IMR-90 (cell line): Measurements from ENCODE around the gene CTNNBIP1. TPM values are rescaled to one million over a fixed set of nuclear protein-coding genes. Genes with fewer than 3 reads are reported as not detected.

ENCODE experiments used
- ATAC-seq: fragments of 200-7000 bp; cut with Tn5 transposase; 2 replicates; pipeline ENCODE4 v1.9.1; 2020; ENCODE audit warnings: low read depth, mild to moderate bottlenecking, moderate library complexity
- BruUV-seq: library from RNA; stranded (reverse); fragments of 400-500 nt; replicated peaks from 2 replicates; lab custom pipeline; 2021; lab: Mats Ljungman, UMichigan
- CTCF ChIA-PET: fragments of 300-600 bp; formaldehyde crosslinking; extraction: SDS; loops from one replicate; lab custom pipeline; 2021; ENCODE audit warnings: antibody characterized with exemption; lab: Yijun Ruan, JAX
- POLR2A ChIA-PET: fragments of 300-600 bp; sonication (Branson Sonifier 250); formaldehyde crosslinking; loops from one replicate; lab custom pipeline; 2022; ENCODE audit warnings: antibody characterized with exemption; ENCODE audit not compliant: unreplicated experiment; lab: Charles Lee
- DNase-seq: peaks from one replicate; pipeline ENCODE4 v3.0.0; 2013
- H2AFZ ChIP-seq: replicated peaks from 2 replicates; pipeline ENCODE3; 2013; ENCODE audit warnings: low read length, mild to moderate bottlenecking; ENCODE audit not compliant: poor library complexity
- H2AK5ac ChIP-seq: 2 replicates; pipeline ENCODE4 v1.6.1; 2013; ENCODE audit warnings: low read depth, low read length, inconsistent platforms
- H2AK9ac ChIP-seq: replicated peaks from 2 replicates; pipeline ENCODE3; 2013; ENCODE audit warnings: mild to moderate bottlenecking, low read depth, low read length, moderate library complexity; ENCODE audit not compliant: poor library complexity
- H2BK120ac ChIP-seq: 2 replicates; pipeline ENCODE4 v1.6.1; 2013; ENCODE audit warnings: low read depth, low read length, inconsistent platforms
- H2BK15ac ChIP-seq: 3 replicates; pipeline ENCODE4 v1.6.1; 2013; ENCODE audit warnings: low read depth, low read length, inconsistent platforms
- H2BK20ac ChIP-seq: 2 replicates; pipeline ENCODE4 v1.6.1; 2013; ENCODE audit warnings: low read depth, mild to moderate bottlenecking, inconsistent platforms, low read length, moderate library complexity
- H2BK5ac ChIP-seq: 2 replicates; pipeline ENCODE4 v1.6.1; 2013; ENCODE audit warnings: mild to moderate bottlenecking, low read depth, low read length, inconsistent platforms; ENCODE audit not compliant: poor library complexity, severe bottlenecking
- H3K14ac ChIP-seq: replicated peaks from 2 replicates; pipeline ENCODE4 v1.6.1; 2013; ENCODE audit warnings: low read depth, low read length, inconsistent platforms
- H3K18ac ChIP-seq: 2 replicates; pipeline ENCODE4 v1.6.1; 2013; ENCODE audit warnings: low read depth, low read length, control low read depth
- H3K23ac ChIP-seq: 2 replicates; pipeline ENCODE4 v1.6.1; 2013; ENCODE audit warnings: low read depth, low read length, inconsistent platforms
- H3K27ac ChIP-seq: 2 replicates; pipeline ENCODE4 v1.5.1; 2013; ENCODE audit warnings: mild to moderate bottlenecking, control low read depth, low read length; ENCODE audit not compliant: insufficient read depth
- H3K27me3 ChIP-seq: 2 replicates; pipeline ENCODE4 v1.6.1; 2013; ENCODE audit warnings: low read length; ENCODE audit not compliant: control insufficient read depth, insufficient read depth
- H3K36me3 ChIP-seq: 2 replicates; pipeline ENCODE4 v1.6.1; 2013; ENCODE audit warnings: low read length, mixed read lengths; ENCODE audit not compliant: control insufficient read depth, insufficient read depth
- H3K4ac ChIP-seq: 2 replicates; pipeline ENCODE4 v1.6.1; 2013; ENCODE audit warnings: low read depth, low read length, inconsistent platforms
- H3K4me1 ChIP-seq: 2 replicates; pipeline ENCODE4 v1.6.1; 2013; ENCODE audit warnings: low read length, mixed read lengths; ENCODE audit not compliant: control insufficient read depth, insufficient read depth
- H3K4me2 ChIP-seq: 2 replicates; pipeline ENCODE4 v1.6.1; 2013; ENCODE audit warnings: low read depth, mild to moderate bottlenecking, control low read depth, low read length, moderate library complexity
- H3K4me3 ChIP-seq: 2 replicates; pipeline ENCODE4 v1.5.1; 2013; ENCODE audit warnings: low read depth, mild to moderate bottlenecking, control low read depth, low read length, moderate library complexity; ENCODE audit not compliant: insufficient read depth
- H3K56ac ChIP-seq: 2 replicates; pipeline ENCODE4 v1.6.1; 2013; ENCODE audit warnings: low read length, inconsistent platforms; ENCODE audit not compliant: insufficient read depth; ENCODE audit errors: extremely low read depth
- H3K79me1 ChIP-seq, 2 experiments: 2 replicates each; pipeline ENCODE4 v1.6.1; 2013; ENCODE audit warnings: low read length in 2 of 2, inconsistent platforms in 1 of 2, low read depth in 1 of 2
- H3K9ac ChIP-seq: 2 replicates; pipeline ENCODE4 v1.6.1; 2013; ENCODE audit warnings: low read depth, low read length, control low read depth
- H3K9me1 ChIP-seq: 2 replicates; pipeline ENCODE4 v1.6.1; 2013; ENCODE audit warnings: low read length, inconsistent platforms; ENCODE audit not compliant: insufficient read depth
- H3K9me3 ChIP-seq: 2 replicates; pipeline ENCODE4 v1.6.1; 2013; ENCODE audit warnings: low read length; ENCODE audit not compliant: control insufficient read depth, insufficient read depth
- H4K20me1 ChIP-seq: 2 replicates; pipeline ENCODE4 v1.6.1; 2013; ENCODE audit warnings: low read length, inconsistent platforms; ENCODE audit not compliant: insufficient read depth
- H4K5ac ChIP-seq: 2 replicates; pipeline ENCODE4 v1.6.1; 2013; ENCODE audit warnings: mild to moderate bottlenecking, low read depth, low read length, control low read depth
- H4K8ac ChIP-seq, 2 experiments: 2 replicates each; pipeline ENCODE4 v1.6.1; 2013; ENCODE audit warnings: low read depth in 2 of 2, low read length in 2 of 2, control low read depth in 1 of 2, inconsistent platforms in 1 of 2
- H4K91ac ChIP-seq: 2 replicates; pipeline ENCODE4 v1.6.1; 2013; ENCODE audit warnings: low read depth, low read length, inconsistent platforms; ENCODE audit not compliant: insufficient read depth
- CEBPB ChIP-seq: IDR thresholded peaks from 2 replicates; pipeline ENCODE4 v1.6.1; 2012; ENCODE audit warnings: low read depth, low read length, improper control_type of control experiment
- WGBS, 2 experiments: methylation state at CpG; one replicate each; pipeline versions ENCODE4 v1.1.5 to v1.1.7; 2013; ENCODE audit warnings: missing lambda C conversion rate in 2 of 2; ENCODE audit not compliant: insufficient read length in 1 of 2; ENCODE audit errors: extremely low coverage in 2 of 2; 5-methylcytosine and 5-hydroxymethylcytosine counted together
- dilution Hi-C: fragments of 300-500 bp; cut with HindIII; formaldehyde crosslinking; loops from one replicate; pipeline ENCODE4 v1.14.3; 2018; ENCODE audit warnings: low sequenced_read_pairs; ENCODE audit not compliant: unreplicated experiment
- in situ Hi-C: fragments of 300-500 bp; cut with MboI; formaldehyde crosslinking; loops from 3 replicates; pipeline ENCODE4 v1.14.3; 2019; ENCODE audit warnings: low sequenced_read_pairs, inconsistent platforms, mixed read lengths
- intact Hi-C: fragments of 100-400 bp; cut with micrococcal nuclease; formaldehyde crosslinking; loops from 2 replicates; pipeline ENCODE4 v1.10.0; 2022
- polyA plus RNA-seq, 3 experiments: library from polyadenylated mRNA; depleted of rRNA; stranded (reverse); fragments of >200 nt; gene quantifications; 2 replicates each; pipeline ENCODE4 v1.2.3, GENCODE V29; 2012; ENCODE audit warnings: low replicate concordance in 1 of 3
- total RNA-seq: library from RNA; depleted of rRNA; stranded (reverse); fragments of >200 nt; gene quantifications from 2 replicates; pipeline ENCODE4 v1.2.3, GENCODE V29; 2012
- TF ChIP-seq, protein P1 (sequence below): fragments of 150-350 bp; IDR thresholded peaks from 2 replicates; pipeline ENCODE4 v1.6.1; 2017; ENCODE audit warnings: mild to moderate bottlenecking, antibody characterized with exemption, low read length, low read depth

CTNNBIP1 gene
- total and polyA plus RNA-seq, 2 of the 4 experiments (the other 2 are of a cell fraction), result 24.7 to 28.5 TPM

DNA sequence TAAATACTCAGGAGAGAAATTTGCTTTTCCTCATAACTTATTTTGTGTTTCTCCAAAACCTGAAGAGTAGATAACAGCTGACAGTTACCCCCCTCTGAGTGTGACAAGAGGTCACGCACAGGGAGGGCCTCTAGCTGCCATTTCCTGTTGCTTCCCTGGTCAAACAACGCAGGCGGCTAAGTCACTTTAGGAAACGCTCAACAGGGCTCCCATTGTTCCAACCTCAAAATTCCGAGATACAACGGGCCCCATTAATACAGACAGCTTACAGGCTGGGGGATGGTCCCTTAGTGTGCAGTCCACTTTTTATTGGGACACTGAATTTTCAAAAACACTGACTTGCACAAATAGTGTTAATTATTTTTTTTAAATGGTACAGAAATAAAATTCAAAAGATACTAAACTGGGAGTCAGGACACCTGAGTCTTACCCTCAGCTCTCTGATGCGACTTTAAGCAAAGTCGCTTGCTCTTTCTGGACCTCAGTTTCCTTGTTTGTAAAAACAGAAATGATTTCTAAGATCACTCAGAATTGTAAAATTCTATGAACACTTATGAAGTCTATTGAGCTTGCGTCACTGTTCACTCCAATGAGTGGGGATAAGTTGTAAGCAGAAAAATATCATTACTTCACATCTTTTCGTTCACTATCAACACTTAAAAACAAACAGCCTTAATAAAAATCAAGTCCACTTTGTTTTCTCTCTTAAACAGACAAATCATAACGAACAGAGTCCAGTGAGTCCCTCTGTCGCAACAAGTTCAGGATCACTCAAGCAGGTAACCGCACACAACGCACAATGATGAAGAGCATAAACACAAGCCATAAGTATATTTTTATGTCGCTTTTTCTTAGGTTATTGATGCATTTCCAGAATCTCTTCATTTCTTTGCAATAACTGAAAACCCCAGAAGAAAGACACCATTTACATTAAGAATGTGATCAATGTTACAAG is 19.6 kb upstream of the CTNNBIP1 start:
- TF ChIP-seq, protein P1, sequence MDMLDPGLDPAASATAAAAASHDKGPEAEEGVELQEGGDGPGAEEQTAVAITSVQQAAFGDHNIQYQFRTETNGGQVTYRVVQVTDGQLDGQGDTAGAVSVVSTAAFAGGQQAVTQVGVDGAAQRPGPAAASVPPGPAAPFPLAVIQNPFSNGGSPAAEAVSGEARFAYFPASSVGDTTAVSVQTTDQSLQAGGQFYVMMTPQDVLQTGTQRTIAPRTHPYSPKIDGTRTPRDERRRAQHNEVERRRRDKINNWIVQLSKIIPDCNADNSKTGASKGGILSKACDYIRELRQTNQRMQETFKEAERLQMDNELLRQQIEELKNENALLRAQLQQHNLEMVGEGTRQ, result no peak
- peak; percentile 29; the same call in 1 of the 2 replicates for TF ChIP-seq CEBPB
- H3K9me3 ChIP-seq, result no peaks in the 10 kb centered on the region
- H2BK15ac ChIP-seq, result no peak overlapping the region
- no peak overlapping the region for H2BK5ac ChIP-seq
- intact Hi-C loops, result no loop called here
- H3K56ac ChIP-seq, result no peak overlapping the region
- no peak overlapping the region for H3K4me2 ChIP-seq
- peaks cover 13% of the 10 kb centered on the region for H3K36me3 ChIP-seq
- ATAC-seq, result no peak
- no peaks in the 10 kb centered on the region for H3K27me3 ChIP-seq
- H4K20me1 ChIP-seq, result no peaks in the 10 kb centered on the region
- POLR2A ChIA-PET, result no interaction called here
- H3K27ac ChIP-seq, result no peak overlapping the region
- no peak overlapping the region for H2AFZ ChIP-seq
- no peak overlapping the region for H2AK9ac ChIP-seq
- H4K5ac ChIP-seq, result no peak overlapping the region
- no peak overlapping the region for H2AK5ac ChIP-seq
- H4K8ac ChIP-seq, result no peak overlapping the region
- H3K23ac ChIP-seq, result no peak overlapping the region
- H3K79me1 ChIP-seq, result no peaks in the 10 kb centered on the region
- H3K4ac ChIP-seq, result no peak overlapping the region
- TSS peak; percentile 33 for BruUV-seq
- no peak overlapping the region for H3K18ac ChIP-seq
- H2BK120ac ChIP-seq, result no peak overlapping the region
- no peak overlapping the region for H4K91ac ChIP-seq
- H2BK20ac ChIP-seq, result no peak overlapping the region
- no peaks in the 10 kb centered on the region for H3K4me1 ChIP-seq
- in situ Hi-C loops, result no loop called here
- no peak overlapping the region for H3K9ac ChIP-seq
- CTCF ChIA-PET, result interaction anchor here (0.8 kb wide), 1 partner anchor 21 kb away, joined by 3 read pairs; no protein-coding TSS in a partner anchor
- no peaks in the 10 kb centered on the region for H3K9me1 ChIP-seq
- 82 to 100% methylated on average over 1 to 5 of the region's 15 CpGs for WGBS, 2 experiments
- DNase-seq, result no peak
- H3K14ac ChIP-seq, result no peak overlapping the region
- no peak overlapping the region for H3K4me3 ChIP-seq
- dilution Hi-C loops, result no loop called here
